SK-N-MC (cell line): ENCODE data around the gene PRKCB.

Experiments used
- DNase-seq: peaks from one replicate; pipeline ENCODE4 v3.0.0-alpha.2; 2011; ENCODE audit warnings: low read depth, low spot score
- H3K27ac ChIP-seq: fragments of 200-600 bp; sonication (generic); 2 replicates; pipeline ENCODE4 v1.5.1; 2016; ENCODE audit warnings: mixed run types
- H3K36me3 ChIP-seq: fragments of 200-600 bp; sonication (generic); 2 replicates; pipeline ENCODE4 v1.6.1; 2017; ENCODE audit warnings: antibody characterized with exemption, low read length, mixed read lengths; ENCODE audit not compliant: insufficient read depth
- H3K4me3 ChIP-seq: fragments of 200-600 bp; sonication (generic); 2 replicates; pipeline ENCODE4 v1.5.1; 2016
- H3K9ac ChIP-seq: fragments of 200-600 bp; sonication (generic); 2 replicates; pipeline ENCODE4 v1.8.0; 2017; ENCODE audit warnings: mixed run types, mixed read lengths; ENCODE audit not compliant: insufficient read length
- H3K9me3 ChIP-seq: fragments of 200-600 bp; sonication (generic); 2 replicates; pipeline ENCODE4 v1.6.1; 2017; ENCODE audit warnings: low read depth, mild to moderate bottlenecking, antibody characterized with exemption, low read length, moderate library complexity, mixed read lengths
- EZH2 ChIP-seq: fragments of 200-600 bp; sonication (generic); IDR thresholded peaks from one replicate; pipeline ENCODE4 v1.6.1; 2017; ENCODE audit warnings: antibody characterized with exemption
- FOXP2 ChIP-seq: optimal IDR thresholded peaks from 2 replicates; pipeline ENCODE3; 2011; ENCODE audit warnings: mild to moderate bottlenecking, moderate library complexity; ENCODE audit not compliant: insufficient read depth; ENCODE audit errors: extremely low read length, control extremely low read depth
- POLR2AphosphoS5 ChIP-seq: IDR thresholded peaks from 2 replicates; pipeline ENCODE4 v1.6.1; 2012; ENCODE audit warnings: mild to moderate bottlenecking, low read depth, low read length, borderline replicate concordance

Gene PRKCB

DNA sequence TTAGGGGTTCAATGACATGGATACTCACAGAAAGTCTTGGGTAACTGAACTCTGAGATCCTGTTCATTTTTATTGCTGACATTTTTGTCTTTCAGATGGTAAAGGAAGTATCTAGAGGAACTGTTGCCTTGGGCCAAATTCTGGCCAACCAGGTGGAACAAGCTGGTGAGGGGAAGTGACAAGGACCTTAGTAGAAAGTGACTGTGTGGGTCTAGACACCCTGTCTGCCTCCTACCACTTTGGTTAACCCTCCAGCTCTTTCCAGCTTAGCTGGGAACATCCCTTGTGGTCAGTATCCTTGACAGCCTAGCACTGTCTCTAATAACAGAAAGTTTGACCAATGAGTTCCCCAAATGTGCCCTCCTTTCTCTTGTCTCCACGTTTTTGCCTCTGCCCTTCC lies 28.8 kb upstream of the PRKCB start:
- no peak for TF ChIP-seq EZH2
- TF ChIP-seq FOXP2, result no peak
- TF ChIP-seq POLR2AphosphoS5, result no peak
- no peak overlapping the region for H3K27ac ChIP-seq
- no peak overlapping the region for H3K9ac ChIP-seq
- no peaks in the 10 kb centered on the region for H3K36me3 ChIP-seq
- no peaks in the 10 kb centered on the region for H3K9me3 ChIP-seq
- no peak overlapping the region for H3K4me3 ChIP-seq
- DNase-seq, result no peak

- Histone ChIP-seq H3K4me3 (no peak overlapping the region), H3K36me3 (no peaks in the 10 kb centered on the region), H3K9me3 (no peaks in the 10 kb centered on the region), H3K9ac (no peak overlapping the region), H3K27ac (no peak overlapping the region)
- no peak for TF ChIP-seq EZH2
- no peak for TF ChIP-seq FOXP2
- no peak for TF ChIP-seq POLR2AphosphoS5
- no peak for DNase-seq
Measured at GRCh38 chr16:23821467-23821866, 14.3 kb upstream of the PRKCB start.

DNA sequence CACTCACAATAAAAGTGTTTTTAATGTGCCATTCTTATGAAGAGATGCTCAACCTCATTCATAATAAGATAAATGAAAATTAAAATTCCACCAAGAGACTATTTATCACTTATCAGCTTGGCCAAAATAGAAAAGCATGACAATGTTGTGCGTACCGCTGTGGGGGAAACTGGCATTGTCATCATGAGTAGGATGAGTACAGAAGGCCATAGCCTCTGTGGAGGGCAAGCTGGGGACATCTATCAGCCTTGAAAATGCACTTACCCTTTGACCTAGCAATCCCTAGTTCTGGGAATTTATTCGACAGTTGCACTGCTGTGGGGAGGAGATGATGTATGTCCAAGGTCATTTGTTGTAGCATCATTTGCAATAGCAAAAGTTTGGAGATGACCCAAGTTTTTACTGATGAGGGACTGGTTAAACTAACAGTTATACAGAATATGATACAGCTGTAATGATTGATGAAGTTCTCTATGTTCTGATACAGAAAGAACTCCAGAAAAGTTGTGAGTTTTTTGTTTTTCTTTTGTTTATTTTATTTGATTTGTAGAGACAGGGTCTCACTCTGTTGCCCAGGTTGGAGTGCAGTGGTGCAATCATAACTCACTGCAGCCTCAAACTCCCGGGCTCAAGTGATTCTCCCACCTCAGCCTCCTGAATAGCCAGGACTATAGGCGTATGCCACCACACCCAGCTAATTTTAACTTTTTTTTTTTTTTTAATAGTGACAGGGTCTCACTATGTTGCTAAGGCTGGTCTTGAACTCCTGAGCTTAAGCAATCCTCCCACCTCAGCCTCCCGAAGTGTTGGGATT lies 13.7 kb upstream of the PRKCB start:
- TF ChIP-seq FOXP2 (no peak), POLR2AphosphoS5 (no peak), EZH2 (no peak)
- Histone ChIP-seq H3K4me3 (no peak overlapping the region), H3K27ac (no peak overlapping the region), H3K9ac (no peak overlapping the region), H3K36me3 (no peaks in the 10 kb centered on the region), H3K9me3 (no peaks in the 10 kb centered on the region)
- no peak for DNase-seq

DNA sequence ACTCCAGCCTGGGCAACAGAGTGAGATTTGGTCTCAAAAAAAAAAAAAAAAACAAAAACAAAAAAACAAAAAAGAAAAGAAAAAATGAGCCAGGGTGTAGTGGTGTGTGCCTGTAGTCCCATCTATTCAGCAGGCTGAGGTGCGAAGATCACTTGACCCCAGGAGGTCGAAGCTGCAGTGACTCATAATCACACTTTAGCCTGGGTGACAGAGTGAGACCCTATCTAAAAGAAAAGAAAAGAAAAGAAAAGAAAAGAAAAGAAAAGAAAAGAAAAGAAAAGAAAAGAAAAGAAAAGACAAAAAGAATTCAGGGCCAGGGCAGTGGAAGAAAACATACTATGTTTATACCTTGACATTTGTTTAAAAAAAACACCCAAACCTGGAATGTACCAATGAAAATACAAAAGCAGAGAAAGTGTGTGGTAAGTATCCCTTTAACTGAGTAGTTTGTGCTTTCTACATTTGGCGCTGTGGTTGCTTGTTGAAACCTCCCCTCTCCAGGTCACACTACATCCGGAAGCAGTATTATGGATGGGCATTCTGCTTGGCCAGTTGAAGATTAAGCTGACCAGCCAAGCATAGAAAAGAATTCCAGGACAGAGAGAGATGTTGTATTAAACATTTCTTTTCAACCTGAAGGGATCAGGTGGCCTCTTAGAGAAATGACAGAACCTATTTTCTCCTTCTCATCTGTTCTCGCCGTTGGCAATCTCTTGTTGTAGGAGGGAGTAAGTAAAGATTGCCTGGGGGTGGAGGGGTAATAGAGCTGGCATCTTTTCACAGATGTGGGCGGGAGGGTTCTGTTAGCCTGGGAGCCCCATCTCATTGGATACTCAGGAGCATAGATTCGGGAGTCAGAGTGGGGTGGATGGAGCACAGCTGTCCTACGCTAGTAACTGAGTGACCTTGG lies 12.1 kb upstream of the PRKCB start:
- TF ChIP-seq POLR2AphosphoS5 (no peak), FOXP2 (no peak), EZH2 (no peak)
- no peak overlapping the region for H3K27ac ChIP-seq
- H3K36me3 ChIP-seq, result no peaks in the 10 kb centered on the region
- no peak overlapping the region for H3K4me3 ChIP-seq
- H3K9ac ChIP-seq, result no peak overlapping the region
- DNase-seq, result no peak
- H3K9me3 ChIP-seq, result no peaks in the 10 kb centered on the region

- Histone ChIP-seq H3K4me3 (no peak overlapping the region), H3K27ac (no peak overlapping the region), H3K9ac (no peak overlapping the region), H3K9me3 (no peaks in the 10 kb centered on the region), H3K36me3 (no peaks in the 10 kb centered on the region)
- no peak for DNase-seq
- no peak for TF ChIP-seq POLR2AphosphoS5
Measured at GRCh38 chr16:23824909-23825308, 10.9 kb upstream of the PRKCB start.

GRCh38 chr16:23826528-23827045 lies 9.2 kb upstream of the PRKCB start:
- peak overlapping the region; percentile 43; the same call in 1 of the 2 replicates for H3K27ac ChIP-seq
- H3K4me3 ChIP-seq, result no peak overlapping the region
- H3K36me3 ChIP-seq, result no peaks in the 10 kb centered on the region
- H3K9ac ChIP-seq, result no peak overlapping the region
- no peaks in the 10 kb centered on the region for H3K9me3 ChIP-seq
- DNase-seq, result no peak
- TF ChIP-seq EZH2 (no peak), FOXP2 (no peak), POLR2AphosphoS5 (no peak)

GRCh38 chr16:23827057-23827456 lies 8.7 kb upstream of the PRKCB start:
- H3K27ac ChIP-seq, result peak overlapping the region; percentile 43; the same call in 1 of the 2 replicates
- no peaks in the 10 kb centered on the region for H3K9me3 ChIP-seq
- DNase-seq, result no peak
- H3K36me3 ChIP-seq, result no peaks in the 10 kb centered on the region
- H3K4me3 ChIP-seq, result no peak overlapping the region
- H3K9ac ChIP-seq, result no peak overlapping the region
- TF ChIP-seq POLR2AphosphoS5 (no peak), FOXP2 (no peak)

DNA sequence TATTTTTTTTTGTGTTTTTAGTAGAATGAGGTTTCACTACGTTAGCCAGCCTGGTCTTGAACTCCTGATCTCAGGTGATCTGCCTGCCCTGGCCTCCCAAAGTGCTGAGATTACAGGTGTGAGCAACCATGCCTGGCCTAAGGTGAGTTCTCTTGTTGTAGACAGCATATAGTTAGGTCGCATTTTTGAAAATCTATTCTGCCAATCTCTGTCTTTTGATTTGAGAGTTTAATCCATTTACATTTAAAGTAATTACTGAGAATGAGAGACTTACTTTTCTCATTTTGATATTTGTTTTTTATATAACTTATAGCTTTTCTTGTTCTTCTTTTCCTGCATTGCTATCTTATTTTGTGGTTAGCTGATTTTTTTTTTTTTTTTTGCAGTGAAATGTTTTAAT lies 6.3 kb upstream of the PRKCB start:
- H3K36me3 ChIP-seq, result no peaks in the 10 kb centered on the region
- no peaks in the 10 kb centered on the region for H3K9me3 ChIP-seq
- H3K27ac ChIP-seq, result no peak overlapping the region
- H3K4me3 ChIP-seq, result no peak overlapping the region
- H3K9ac ChIP-seq, result no peak overlapping the region
- no peak for DNase-seq
- no peak for TF ChIP-seq POLR2AphosphoS5

- DNase-seq, result no peak
- H3K4me3 ChIP-seq, result no peak overlapping the region
- no peaks in the 10 kb centered on the region for H3K36me3 ChIP-seq
- no peak overlapping the region for H3K27ac ChIP-seq
- H3K9me3 ChIP-seq, result no peaks in the 10 kb centered on the region
- TF ChIP-seq FOXP2, result no peak
- TF ChIP-seq POLR2AphosphoS5, result no peak
- no peak for TF ChIP-seq EZH2
- no peak overlapping the region for H3K9ac ChIP-seq
Measured at GRCh38 chr16:23830276-23830675, 5.5 kb upstream of the PRKCB start.
